Hepatocyte (in vitro differentiated cells): ENCODE results near the gene C1QTNF2.

Source experiments
- EZH2 ChIP-seq: fragments of 200-600 bp; sonication (generic); IDR thresholded peaks from 2 replicates; pipeline ENCODE4 v1.6.1; 2016; ENCODE audit warnings: antibody characterized with exemption, mild to moderate bottlenecking, borderline replicate concordance
- EZH2phosphoT487 ChIP-seq: fragments of 200-600 bp; sonication (generic); IDR thresholded peaks from one replicate; pipeline ENCODE4 v1.6.1; 2018; ENCODE audit warnings: antibody characterized with exemption, mild to moderate bottlenecking, low read depth, moderate library complexity; ENCODE audit not compliant: unreplicated experiment, severe bottlenecking
- TF ChIP-seq, protein P1 (sequence below): fragments of 200-600 bp; sonication (generic); IDR thresholded peaks from 2 replicates; pipeline ENCODE4 v1.5.1; 2016; ENCODE audit warnings: antibody characterized with exemption, mild to moderate bottlenecking; ENCODE audit not compliant: poor library complexity

DNA sequence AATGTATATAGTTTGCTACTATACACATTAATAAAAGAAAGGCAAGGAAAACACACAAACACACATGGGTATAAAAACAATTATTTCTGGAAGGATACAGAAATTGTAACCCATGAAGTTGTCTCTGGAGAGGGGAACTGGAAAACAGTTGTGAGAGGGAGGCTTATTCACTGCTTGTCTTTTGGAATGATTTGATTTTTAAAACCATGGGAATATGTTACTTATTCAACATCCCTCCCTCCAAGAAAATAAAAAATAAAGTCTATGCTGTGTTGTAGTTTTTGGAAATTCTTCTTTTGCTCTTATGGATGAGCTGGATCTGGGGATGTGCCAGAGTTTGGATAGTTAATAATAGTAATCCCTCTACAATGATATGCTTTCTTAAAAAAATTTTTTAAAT, 6.0 kb upstream of the C1QTNF2 start:
- TF ChIP-seq, protein P1, sequence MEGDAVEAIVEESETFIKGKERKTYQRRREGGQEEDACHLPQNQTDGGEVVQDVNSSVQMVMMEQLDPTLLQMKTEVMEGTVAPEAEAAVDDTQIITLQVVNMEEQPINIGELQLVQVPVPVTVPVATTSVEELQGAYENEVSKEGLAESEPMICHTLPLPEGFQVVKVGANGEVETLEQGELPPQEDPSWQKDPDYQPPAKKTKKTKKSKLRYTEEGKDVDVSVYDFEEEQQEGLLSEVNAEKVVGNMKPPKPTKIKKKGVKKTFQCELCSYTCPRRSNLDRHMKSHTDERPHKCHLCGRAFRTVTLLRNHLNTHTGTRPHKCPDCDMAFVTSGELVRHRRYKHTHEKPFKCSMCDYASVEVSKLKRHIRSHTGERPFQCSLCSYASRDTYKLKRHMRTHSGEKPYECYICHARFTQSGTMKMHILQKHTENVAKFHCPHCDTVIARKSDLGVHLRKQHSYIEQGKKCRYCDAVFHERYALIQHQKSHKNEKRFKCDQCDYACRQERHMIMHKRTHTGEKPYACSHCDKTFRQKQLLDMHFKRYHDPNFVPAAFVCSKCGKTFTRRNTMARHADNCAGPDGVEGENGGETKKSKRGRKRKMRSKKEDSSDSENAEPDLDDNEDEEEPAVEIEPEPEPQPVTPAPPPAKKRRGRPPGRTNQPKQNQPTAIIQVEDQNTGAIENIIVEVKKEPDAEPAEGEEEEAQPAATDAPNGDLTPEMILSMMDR, result no peak
- no peak for TF ChIP-seq EZH2
- TF ChIP-seq EZH2phosphoT487, result no peak
